Keratinocyte (primary cell): ENCODE measurements around the gene GALNT9. TPM values are rescaled to one million over a fixed set of nuclear protein-coding genes. Genes with fewer than 3 reads are reported as not detected.

ENCODE experiments used
- DNase-seq: peaks from one replicate; pipeline ENCODE4 v3.0.0-alpha.2; 2011; ENCODE audit warnings: low read depth, missing footprints, low spot score
- FAIRE-seq: peaks from 2 replicates; lab custom pipeline; 2011; peaks lifted over from hg19 to GRCh38; lab: Jason Lieb, UNC
- H2AFZ ChIP-seq: 2 replicates; pipeline ENCODE4 v1.6.0; 2012; ENCODE audit warnings: low read length, control low read depth, inconsistent platforms; ENCODE audit not compliant: control insufficient read depth
- H3K27ac ChIP-seq: 2 replicates; pipeline ENCODE4 v1.5.1; 2011; ENCODE audit warnings: low read length; ENCODE audit not compliant: control insufficient read depth, insufficient read depth
- H3K27me3 ChIP-seq: 3 replicates; pipeline ENCODE4 v1.6.0; 2011; ENCODE audit warnings: low read length; ENCODE audit not compliant: control insufficient read depth, insufficient read depth; ENCODE audit errors: extremely low read depth
- H3K36me3 ChIP-seq, 2 experiments: 2 replicates in 1 of 2; 3 replicates in 1 of 2; pipeline ENCODE4 v1.5.1; 2011; ENCODE audit warnings: low read length in 2 of 2, mild to moderate bottlenecking in 1 of 2; ENCODE audit not compliant: control insufficient read depth in 2 of 2, insufficient read depth in 2 of 2; ENCODE audit errors: extremely low read depth in 1 of 2
- H3K4me1 ChIP-seq: 3 replicates; pipeline ENCODE4 v1.5.1; 2011; ENCODE audit warnings: low read length; ENCODE audit not compliant: control insufficient read depth, insufficient read depth; ENCODE audit errors: extremely low read depth
- H3K4me2 ChIP-seq: 3 replicates; pipeline ENCODE4 v1.6.0; 2011; ENCODE audit warnings: low read depth, low read length; ENCODE audit not compliant: control insufficient read depth, insufficient read depth; ENCODE audit errors: extremely low read depth
- H3K4me3 ChIP-seq, 3 experiments: fragments of 200-600 bp in 1 of 3; sonication (generic) in 1 of 3; 2 replicates in 2 of 3; 3 replicates in 1 of 3; pipeline ENCODE4 v1.5.1; 2011 to 2016; ENCODE audit warnings: low read length in 3 of 3, mild to moderate bottlenecking in 3 of 3, control low read depth in 2 of 3, inconsistent platforms in 1 of 3, low read depth in 1 of 3, mixed read lengths in 1 of 3, mixed run types in 1 of 3, moderate library complexity in 1 of 3; ENCODE audit not compliant: control insufficient read depth in 2 of 3, insufficient read depth in 2 of 3; ENCODE audit errors: extremely low read depth in 1 of 3
- H3K79me2 ChIP-seq: 2 replicates; pipeline ENCODE4 v1.6.0; 2012; ENCODE audit warnings: low read length; ENCODE audit not compliant: control insufficient read depth, insufficient read depth
- H3K9ac ChIP-seq: 3 replicates; pipeline ENCODE4 v1.6.0; 2011; ENCODE audit warnings: low read length; ENCODE audit not compliant: control insufficient read depth, insufficient read depth; ENCODE audit errors: extremely low read depth
- H3K9me1 ChIP-seq: 3 replicates; pipeline ENCODE4 v1.6.0; 2011; ENCODE audit warnings: low read length; ENCODE audit not compliant: control insufficient read depth, insufficient read depth; ENCODE audit errors: extremely low read depth
- H3K9me3 ChIP-seq: 2 replicates; pipeline ENCODE4 v1.5.1; 2012; ENCODE audit warnings: low read depth, low read length; ENCODE audit not compliant: control insufficient read depth
- H4K20me1 ChIP-seq: 3 replicates; pipeline ENCODE4 v1.6.0; 2011; ENCODE audit warnings: low read length; ENCODE audit not compliant: control insufficient read depth, insufficient read depth; ENCODE audit errors: extremely low read depth
- EZH2 ChIP-seq: IDR thresholded peaks from one replicate; pipeline ENCODE4 v1.6.1; 2012; ENCODE audit warnings: inconsistent platforms, mild to moderate bottlenecking, low read length, moderate library complexity
- dilution Hi-C: fragments of 300-500 bp; cut with MboI; formaldehyde crosslinking; loops from one replicate; pipeline ENCODE4 v1.7.0; 2020; ENCODE audit warnings: low sequenced_read_pairs; ENCODE audit not compliant: extremely low pct_ligation_motif_present
- polyA plus RNA-seq, 5 experiments: library from polyadenylated mRNA; depleted of rRNA in 3 of 5; stranded (reverse) in 3 of 5; stranded (forward) in 1 of 5; unstranded in 1 of 5; fragments of >200 nt; gene quantifications; 1 replicate in 1 of 5; 2 replicates in 3 of 5; 3 replicates in 1 of 5; pipeline versions ENCODE4 v1.2.1 to v1.2.3, GENCODE V29; 2011 to 2012; ENCODE audit warnings: missing spikeins in 2 of 5, low read depth in 1 of 5, low replicate concordance in 1 of 5
- TF ChIP-seq, protein P1 (sequence below), 3 experiments: IDR thresholded peaks in 1 of 3; conservative IDR thresholded peaks in 1 of 3; optimal IDR thresholded peaks in 1 of 3; 2 replicates in 2 of 3; 3 replicates in 1 of 3; pipeline versions ENCODE3 to v1.5.1; 2011; ENCODE audit warnings: low read length in 3 of 3, mild to moderate bottlenecking in 3 of 3, moderate library complexity in 2 of 3, control low read depth in 1 of 3, inconsistent platforms in 1 of 3; ENCODE audit not compliant: insufficient read depth in 2 of 3; ENCODE audit errors: extremely low read depth in 1 of 3

GALNT9 gene
- polyA plus RNA-seq, 1 donor (not counting 4 experiments of a cell fraction or from before 2014, with no cell fraction given) = not detected

DNA sequence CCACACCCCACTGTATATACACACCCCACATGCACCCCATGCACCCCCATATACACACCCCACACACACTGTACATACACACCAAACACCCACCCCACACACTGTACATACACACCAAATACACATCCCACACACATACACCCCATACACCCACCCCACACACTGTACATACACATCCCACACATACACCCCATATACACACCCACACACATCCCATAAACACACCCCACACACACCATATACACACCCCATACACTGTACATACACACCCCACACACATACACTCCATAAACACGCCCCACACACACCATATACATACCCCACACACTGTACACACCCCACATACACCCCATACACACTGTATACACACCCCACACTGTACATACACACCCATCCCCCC, 102.8 kb downstream of the GALNT9 start:
- Histone ChIP-seq H3K9me3 (no peaks in the 10 kb centered on the region), H3K79me2 (no peaks in the 10 kb centered on the region), H3K27me3 (peaks cover 32% of the 10 kb centered on the region), H3K27ac (no peak overlapping the region), H2AFZ (no peak overlapping the region), H3K36me3 (no peaks in the 10 kb centered on the region), H3K4me3 (no peak overlapping the region), H3K9me1 (no peaks in the 10 kb centered on the region), H3K4me2 (no peak overlapping the region), H3K9ac (no peak overlapping the region), H3K4me1 (no peaks in the 10 kb centered on the region), H4K20me1 (no peaks in the 10 kb centered on the region)
- dilution Hi-C loops = no loop called here
- DNase-seq (no peak), FAIRE-seq (no peak)
- no peak for TF ChIP-seq EZH2
- TF ChIP-seq, protein P1, sequence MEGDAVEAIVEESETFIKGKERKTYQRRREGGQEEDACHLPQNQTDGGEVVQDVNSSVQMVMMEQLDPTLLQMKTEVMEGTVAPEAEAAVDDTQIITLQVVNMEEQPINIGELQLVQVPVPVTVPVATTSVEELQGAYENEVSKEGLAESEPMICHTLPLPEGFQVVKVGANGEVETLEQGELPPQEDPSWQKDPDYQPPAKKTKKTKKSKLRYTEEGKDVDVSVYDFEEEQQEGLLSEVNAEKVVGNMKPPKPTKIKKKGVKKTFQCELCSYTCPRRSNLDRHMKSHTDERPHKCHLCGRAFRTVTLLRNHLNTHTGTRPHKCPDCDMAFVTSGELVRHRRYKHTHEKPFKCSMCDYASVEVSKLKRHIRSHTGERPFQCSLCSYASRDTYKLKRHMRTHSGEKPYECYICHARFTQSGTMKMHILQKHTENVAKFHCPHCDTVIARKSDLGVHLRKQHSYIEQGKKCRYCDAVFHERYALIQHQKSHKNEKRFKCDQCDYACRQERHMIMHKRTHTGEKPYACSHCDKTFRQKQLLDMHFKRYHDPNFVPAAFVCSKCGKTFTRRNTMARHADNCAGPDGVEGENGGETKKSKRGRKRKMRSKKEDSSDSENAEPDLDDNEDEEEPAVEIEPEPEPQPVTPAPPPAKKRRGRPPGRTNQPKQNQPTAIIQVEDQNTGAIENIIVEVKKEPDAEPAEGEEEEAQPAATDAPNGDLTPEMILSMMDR (optimal IDR thresholded peaks at IDR 0.05 in 1 of 3, IDR thresholded peaks at IDR 0.05 in 1 of 3, conservative IDR thresholded peaks at IDR 0.05 in 1 of 3; ENCODE audit: extremely low read depth in 1 of 3, insufficient read depth in 2 of 3, low read length in 3 of 3) = no peak

DNA sequence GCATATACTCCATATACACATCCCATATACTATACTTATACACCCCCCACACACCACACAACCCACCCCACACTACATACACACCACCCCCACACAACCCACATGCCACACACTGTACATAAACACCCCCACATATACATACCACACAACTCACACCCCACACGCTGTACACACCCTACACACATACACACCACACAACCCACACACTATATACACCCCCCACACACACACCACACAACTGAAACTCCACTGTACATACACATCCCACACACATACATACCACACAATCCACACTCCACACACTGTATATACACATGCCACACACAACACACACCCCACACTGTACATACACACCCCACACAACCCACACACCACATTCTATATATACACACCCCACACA, 104.2 kb downstream of the GALNT9 start:
- DNase-seq (no peak), FAIRE-seq (no peak)
- Histone ChIP-seq H3K27me3 (peaks cover 35% of the 10 kb centered on the region), H3K4me2 (no peak overlapping the region), H2AFZ (no peak overlapping the region), H3K9me3 (no peaks in the 10 kb centered on the region), H3K9me1 (no peaks in the 10 kb centered on the region), H3K4me3 (no peak overlapping the region), H3K4me1 (no peaks in the 10 kb centered on the region), H3K36me3 (no peaks in the 10 kb centered on the region), H3K9ac (no peak overlapping the region), H4K20me1 (no peaks in the 10 kb centered on the region), H3K27ac (no peak overlapping the region), H3K79me2 (no peaks in the 10 kb centered on the region)
- dilution Hi-C loops = no loop called here
- TF ChIP-seq, protein P1 (optimal IDR thresholded peaks at IDR 0.05 in 1 of 3, IDR thresholded peaks at IDR 0.05 in 1 of 3, conservative IDR thresholded peaks at IDR 0.05 in 1 of 3; ENCODE audit: extremely low read depth in 1 of 3, insufficient read depth in 2 of 3, low read length in 3 of 3) = no peak
- TF ChIP-seq EZH2 = no peak
